Left kidney (tissue), 2 donors: ENCODE data around the gene ADARB2. TPM values are rescaled to one million over a fixed set of nuclear protein-coding genes. Genes with fewer than 3 reads are reported as not detected.

ENCODE experiments used
- DNase-seq: peaks from one replicate; pipeline ENCODE4 v3.0.0-alpha.2; 2013
- polyA plus RNA-seq: library from polyadenylated mRNA; unstranded; fragments of 120-200 nt; gene quantifications from one replicate; pipeline ENCODE4 v1.2.1, GENCODE V29; 2013; ENCODE audit not compliant: insufficient read length

Gene ADARB2
- polyA plus RNA-seq, 1 donor, result 0.88 TPM

DNA sequence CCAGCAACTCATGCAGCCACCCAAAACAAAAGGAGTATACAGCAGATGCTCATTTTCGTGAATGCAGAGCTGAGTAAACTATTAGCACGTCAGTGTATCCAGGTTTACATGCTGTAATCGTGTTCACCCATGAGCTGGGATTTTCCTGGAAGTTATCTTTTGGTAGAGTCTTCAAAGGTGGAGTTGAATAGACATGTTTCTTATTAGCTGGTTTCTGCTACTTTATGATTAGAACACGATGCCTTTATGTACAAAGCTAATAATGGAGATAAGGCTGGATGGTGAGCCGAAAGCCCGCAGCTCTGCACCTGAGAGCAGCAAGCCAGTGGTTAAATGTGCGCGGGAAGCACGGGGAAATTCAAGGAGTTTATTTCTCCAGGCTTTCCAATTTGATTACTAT lies 123.8 kb downstream of the ADARB2 start:
- no peak for DNase-seq

DNA sequence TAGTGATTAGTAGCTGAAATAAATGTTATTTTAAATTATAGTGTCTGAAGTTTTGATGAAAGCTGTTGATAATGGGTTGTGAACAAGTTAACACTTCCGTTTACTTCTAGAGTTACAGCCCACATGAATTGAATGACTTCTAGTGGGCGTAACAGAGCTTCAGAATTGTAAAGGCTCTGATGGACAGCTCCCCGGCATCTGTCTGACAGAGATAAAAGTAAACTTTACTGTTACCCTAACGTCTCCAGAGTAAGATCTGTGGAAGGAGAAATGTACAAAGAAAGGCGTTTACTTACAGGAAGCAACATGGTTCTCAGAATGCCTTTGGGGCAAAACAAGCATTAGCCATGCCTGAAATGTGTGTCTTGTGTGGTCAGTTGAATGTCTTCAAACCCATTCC lies 124.4 kb downstream of the ADARB2 start:
- no peak for DNase-seq

DNA sequence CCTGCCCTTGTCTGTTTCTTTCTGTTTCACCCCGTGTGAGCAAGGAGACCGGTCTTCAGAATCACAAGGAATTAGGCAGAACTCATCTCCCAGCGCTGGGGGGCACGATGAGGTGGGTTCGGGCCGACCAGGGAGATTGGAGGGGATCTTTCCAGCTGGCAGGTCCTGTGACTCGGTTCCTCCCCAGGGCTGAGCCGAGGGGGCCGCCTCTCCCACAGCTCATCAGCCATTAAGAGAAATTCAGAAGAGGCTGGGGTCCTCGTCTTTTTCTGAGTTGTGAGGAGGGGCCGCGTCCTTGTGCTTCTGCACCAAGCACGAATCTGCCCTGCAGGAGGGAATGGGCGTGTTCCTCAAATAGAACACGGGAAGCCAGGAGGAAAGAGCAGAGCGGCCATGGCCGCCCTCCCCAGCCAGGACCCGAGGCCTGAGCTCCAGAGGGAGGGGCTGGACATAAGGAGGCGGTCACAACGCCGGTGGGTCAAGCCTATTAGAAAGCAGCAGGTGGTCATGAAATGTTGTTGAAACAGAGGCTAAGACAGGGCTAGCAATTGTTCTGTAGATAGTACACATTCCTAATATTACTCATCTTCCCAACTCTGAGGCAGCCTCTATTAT lies 125.3 kb downstream of the ADARB2 start:
- DNase-seq, result no peak

DNA sequence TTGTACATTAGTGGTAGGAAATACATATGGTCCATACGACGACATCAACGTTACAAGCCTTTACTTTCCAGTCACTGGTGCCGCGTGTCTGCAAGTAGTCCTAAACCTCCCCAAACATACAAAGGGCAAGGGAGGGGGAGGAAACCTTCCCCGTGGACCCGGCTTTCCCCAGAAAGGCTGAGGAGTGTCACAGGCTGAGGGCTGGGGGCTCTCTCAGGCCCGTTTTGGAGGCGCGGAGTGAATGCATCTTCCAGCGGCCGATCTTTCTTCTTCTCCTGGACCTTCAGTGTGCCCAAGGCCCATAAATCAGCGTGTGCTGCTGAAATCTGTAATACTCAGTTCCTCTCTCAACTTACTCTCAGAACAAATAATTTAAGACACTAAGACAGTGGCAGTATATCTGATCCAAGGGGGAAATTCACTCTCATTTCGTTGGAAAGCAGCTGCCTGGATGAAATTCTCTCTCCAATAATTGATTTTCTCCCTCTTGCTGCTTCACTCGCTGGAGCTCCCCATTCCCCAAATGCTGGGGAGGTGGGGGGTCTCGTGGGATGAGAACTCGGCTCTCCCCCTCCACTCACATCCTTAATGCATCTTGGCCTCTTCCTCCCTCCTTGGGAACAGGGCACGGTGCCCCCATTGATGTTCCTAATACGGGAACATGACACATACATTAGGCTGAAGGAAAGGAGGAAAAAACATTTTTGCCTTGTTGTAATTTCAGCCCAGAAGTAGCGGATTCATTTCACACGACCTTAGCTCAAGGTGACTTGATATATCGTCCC lies 126.1 kb downstream of the ADARB2 start:
- DNase-seq, result no peak

DNA sequence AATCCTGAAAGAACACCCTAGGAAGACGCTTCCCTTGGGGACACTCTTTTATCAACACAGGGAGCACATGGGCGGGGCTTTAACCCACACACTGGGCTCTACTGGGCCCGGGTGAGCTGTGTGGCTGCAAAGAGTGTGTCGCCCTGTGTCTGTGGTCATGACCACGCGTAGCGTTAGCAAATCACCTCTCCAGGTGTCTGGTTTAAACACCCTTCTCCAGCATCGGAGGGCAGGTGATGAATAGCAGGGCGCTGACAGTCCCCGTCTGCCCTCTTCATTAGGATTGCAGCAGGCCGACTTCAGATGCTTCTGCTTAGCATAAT lies 127.7 kb downstream of the ADARB2 start:
- no peak for DNase-seq

- no peak for DNase-seq
These were observed 128.3 kb downstream of the ADARB2 start for GRCh38 chr10:1608851-1609647.

GRCh38 chr10:1608408-1608807 lies 128.9 kb downstream of the ADARB2 start:
- DNase-seq, result no peak

DNA sequence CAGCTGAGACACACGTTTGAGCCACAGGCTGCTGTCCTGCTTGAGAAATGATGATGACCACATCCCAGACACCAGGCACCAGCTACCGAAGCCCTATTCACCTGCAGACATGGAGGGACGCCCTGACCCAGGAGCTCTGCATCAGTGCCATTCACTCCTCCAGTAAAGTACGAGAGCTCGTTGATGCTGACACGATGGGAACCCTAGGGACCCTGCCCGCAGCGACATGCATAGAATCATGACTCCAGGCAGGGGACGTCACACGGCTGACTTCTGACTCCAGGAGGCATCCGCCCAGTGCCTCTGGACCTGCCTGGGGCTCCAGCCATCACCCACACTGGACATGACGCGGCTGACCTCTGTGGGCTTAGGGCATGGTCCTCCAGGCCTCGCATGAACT lies 129.9 kb downstream of the ADARB2 start:
- no peak for DNase-seq

GRCh38 chr10:1605999-1606940 lies 131.1 kb downstream of the ADARB2 start:
- DNase-seq, result no peak

DNA sequence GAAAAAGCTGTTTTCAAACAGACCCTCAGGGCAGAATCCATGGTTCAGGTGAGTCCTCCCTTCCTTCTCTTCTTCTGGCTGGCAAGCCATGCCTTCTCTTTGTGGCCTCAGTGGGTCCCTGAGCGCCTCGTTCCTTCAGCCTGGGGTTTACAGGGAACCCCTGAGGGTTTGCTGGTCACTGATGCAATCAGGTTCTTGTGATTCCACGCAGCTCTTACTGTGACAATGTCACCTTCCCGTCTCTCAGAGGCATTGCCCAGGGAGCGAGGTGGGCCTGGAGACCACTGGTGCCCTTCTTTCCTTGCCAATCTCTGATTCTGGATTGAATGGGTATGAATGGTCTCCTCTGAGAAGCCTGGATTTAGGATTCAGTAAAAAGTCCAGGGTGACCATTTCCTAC lies 132.2 kb downstream of the ADARB2 start:
- no peak for DNase-seq

- no peak for DNase-seq
These were observed 133.1 kb downstream of the ADARB2 start for GRCh38 chr10:1604246-1604645.

DNA sequence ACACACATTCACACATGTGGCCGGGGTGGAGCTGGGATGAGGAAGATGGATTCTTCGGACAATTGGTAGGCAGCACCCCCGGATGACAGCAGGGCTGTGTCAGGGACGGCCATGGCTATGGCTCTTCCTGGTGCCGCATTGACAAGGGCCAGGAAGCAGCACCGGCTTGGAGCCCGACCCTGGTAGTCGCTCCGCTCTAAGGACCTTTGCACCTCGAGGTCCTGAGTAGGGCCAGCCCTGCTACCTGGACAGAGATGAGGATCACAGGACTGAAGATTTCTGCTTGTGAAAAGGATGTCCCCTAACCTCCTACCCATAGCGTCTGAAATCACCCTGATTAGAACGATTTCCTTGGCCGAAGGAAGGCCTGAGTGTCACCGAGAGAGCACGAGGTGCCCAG lies 134.1 kb downstream of the ADARB2 start:
- DNase-seq, result no peak

DNA sequence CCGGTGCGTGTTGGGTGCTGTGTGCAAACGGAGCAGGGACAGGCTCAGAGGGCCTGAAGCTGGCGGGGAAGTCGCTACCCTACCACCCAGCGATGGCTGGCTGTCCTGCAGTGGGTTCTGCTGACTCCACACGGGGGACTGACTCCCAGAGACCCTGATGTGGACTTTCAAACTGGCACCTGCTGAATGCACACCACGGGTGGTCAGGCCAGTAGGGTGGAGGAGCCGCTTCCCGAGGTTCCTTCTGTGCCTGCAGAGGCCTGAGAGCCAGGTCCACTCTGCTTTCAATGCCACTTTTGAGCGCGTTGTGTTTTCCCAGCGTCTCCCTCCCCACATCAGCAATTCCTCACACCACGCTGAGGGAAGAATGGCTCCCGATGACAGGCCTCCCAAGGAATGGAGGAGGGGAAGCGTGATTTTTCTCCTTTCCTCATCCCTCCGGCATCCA lies 135.3 kb downstream of the ADARB2 start:
- no peak for DNase-seq

DNA sequence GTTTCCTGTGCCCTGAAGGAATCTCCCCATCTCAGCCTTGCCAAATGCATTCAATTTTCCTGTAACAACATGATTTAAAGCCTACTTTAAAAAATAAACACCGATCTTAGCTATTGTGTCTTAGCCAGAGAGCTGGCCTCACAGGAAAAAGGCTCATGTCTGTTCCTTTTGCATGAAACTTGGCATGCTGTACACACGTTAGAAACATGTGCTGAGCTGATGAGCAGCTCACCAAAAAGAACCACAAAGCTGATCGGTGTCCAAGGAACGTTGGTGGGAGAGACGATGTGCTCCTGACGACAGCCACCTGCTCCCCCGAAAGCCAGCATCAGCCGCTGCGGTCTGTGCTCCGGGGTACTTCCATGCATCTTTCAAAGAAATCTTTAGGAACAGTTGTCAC lies 135.9 kb downstream of the ADARB2 start:
- no peak for DNase-seq

DNA sequence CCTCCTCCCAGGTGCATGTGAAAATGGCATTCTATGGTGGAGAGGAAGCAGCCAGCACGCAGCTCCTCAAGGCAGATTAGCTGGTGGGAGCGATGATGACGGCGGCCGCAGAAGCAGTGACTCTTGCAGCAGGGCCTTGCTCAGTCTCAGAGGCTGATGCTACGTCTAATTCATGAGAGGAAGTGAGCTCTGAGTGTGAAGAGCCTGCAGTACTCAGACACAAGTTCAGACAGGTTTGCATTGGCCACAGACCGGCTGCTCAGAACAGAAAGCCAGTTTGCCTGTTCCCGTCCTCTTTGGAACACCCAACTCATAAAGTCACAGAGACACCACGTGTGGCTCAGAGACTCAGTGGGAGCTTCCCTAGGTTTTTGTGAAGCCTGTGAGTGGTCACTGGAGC lies 136.5 kb downstream of the ADARB2 start:
- DNase-seq, result no peak

GRCh38 chr10:1598393-1599153 lies 138.8 kb downstream of the ADARB2 start:
- DNase-seq, result no peak

DNA sequence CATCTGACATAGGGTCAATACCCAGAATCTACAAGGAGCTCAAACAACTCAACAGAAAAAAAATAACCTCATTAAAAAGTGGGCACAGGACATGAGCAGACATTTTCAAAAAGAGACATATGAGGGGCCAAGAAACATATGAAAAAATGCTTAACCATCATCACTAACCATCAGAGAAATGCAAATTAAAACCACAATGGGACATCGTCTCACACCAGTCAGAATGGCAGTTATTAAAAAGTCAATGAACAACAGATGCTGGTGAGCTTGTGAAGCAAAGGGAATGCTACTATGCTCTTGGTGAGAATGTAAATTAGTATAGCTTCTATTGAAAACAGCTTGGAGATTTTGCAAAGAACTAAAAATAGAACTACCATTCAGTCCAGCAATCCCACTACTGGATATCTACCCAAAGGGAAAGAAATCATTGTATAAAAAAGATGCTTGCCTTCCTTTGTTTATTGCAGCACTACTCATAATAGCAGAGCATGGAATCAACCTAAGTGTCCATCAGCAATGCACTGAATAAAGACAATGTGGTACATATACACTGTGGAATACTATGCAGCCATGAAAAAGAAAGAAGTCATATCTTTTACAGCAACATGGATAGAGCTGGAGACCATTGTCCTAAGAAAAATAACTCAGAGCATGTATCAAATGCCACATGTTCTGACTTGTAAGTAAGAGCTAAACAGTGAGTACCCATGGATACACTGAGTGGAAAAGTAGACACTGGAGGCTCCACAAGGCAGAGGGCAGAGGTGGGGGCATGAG lies 139.8 kb downstream of the ADARB2 start:
- no peak for DNase-seq

DNA sequence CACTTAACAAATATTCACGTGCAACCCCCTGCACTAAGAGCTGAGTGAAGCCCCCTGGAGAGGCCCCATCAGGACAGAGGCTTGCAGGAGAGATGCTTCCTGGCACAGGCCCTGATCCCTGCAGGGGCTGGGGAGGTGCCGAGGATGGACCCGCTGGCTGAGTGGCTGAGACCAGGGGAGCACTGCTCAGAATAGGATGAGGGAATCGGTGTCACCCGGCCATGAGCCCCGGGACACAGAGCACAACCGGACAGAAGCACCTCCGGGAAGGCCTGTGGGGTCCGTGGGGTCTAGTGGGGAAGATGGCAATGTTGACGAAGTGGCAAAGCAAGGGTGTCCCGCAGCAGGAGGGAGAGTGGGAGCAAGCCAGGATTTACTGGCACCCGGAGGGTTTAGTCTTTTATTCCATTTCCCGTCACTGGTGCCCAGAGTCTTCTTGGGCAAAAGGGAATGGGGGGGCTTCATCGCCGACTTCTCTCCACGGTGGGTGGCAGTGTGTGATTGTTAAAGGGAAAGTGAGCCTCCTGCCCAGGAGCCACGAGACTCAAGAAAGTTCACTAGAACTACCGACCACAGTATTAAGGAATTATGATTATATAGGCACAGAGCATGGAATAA lies 140.7 kb downstream of the ADARB2 start:
- DNase-seq, result no peak

- DNase-seq, result no peak
These were observed 141.6 kb downstream of the ADARB2 start for GRCh38 chr10:1595726-1596125.

DNA sequence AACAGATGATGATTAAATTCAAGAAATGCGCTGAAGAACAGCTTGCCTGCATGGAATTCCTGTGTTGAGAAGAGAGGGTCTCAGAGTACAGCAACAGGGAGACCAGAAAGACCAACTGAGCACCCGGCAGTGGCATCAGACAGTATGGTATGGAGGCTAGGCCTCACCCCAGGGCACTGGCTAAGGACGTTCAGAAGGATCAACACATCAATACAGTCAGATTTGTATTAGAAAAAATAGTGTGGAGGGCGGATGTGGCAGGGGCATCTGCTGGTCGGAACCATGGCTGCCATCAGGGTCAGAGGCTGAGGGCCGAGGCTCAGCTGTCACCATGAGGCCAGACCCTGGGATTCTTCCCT lies 142.1 kb downstream of the ADARB2 start:
- no peak for DNase-seq
